HEK293T (cell line): ENCODE results near the gene INPP1.

Experiments used
- CTCF ChIA-PET: fragments of 350-600 bp; formaldehyde crosslinking; extraction: SDS; loops from one replicate; lab custom pipeline; 2021; ENCODE audit warnings: antibody characterized with exemption, inconsistent platforms; lab: Yijun Ruan, JAX
- POLR2A ChIA-PET: fragments of 350-600 bp; formaldehyde crosslinking; extraction: SDS; loops from one replicate; lab custom pipeline; 2020; ENCODE audit warnings: antibody characterized with exemption, inconsistent platforms; lab: Yijun Ruan, JAX
- DNase-seq: peaks from one replicate; pipeline ENCODE4 v3.0.0; 2012; ENCODE audit warnings: mixed read lengths; ENCODE audit errors: extremely low spot score
- ARNT ChIP-seq: fragments of 450-650 bp; IDR thresholded peaks from 2 replicates; pipeline ENCODE4 v1.6.1; 2017; ENCODE audit warnings: mild to moderate bottlenecking
- BHLHE40 ChIP-seq: fragments of 450-650 bp; IDR thresholded peaks from 2 replicates; pipeline ENCODE4 v1.6.1; 2016; ENCODE audit warnings: mild to moderate bottlenecking, moderate library complexity, borderline replicate concordance
- CTBP1 ChIP-seq: fragments of 450-650 bp; IDR thresholded peaks from 2 replicates; pipeline ENCODE4 v1.6.1; 2016; ENCODE audit warnings: borderline replicate concordance
- ELF4 ChIP-seq: fragments of 450-650 bp; IDR thresholded peaks from 2 replicates; pipeline ENCODE4 v1.6.1; 2017; ENCODE audit warnings: antibody characterized with exemption
- FOXA1 ChIP-seq: fragments of 450-650 bp; IDR thresholded peaks from 2 replicates; pipeline ENCODE4 v1.6.1; 2016; ENCODE audit warnings: mild to moderate bottlenecking
- FOXK2 ChIP-seq: fragments of 450-650 bp; IDR thresholded peaks from 2 replicates; pipeline ENCODE4 v1.6.1; 2016; ENCODE audit warnings: mild to moderate bottlenecking
- FOXM1 ChIP-seq: fragments of 450-650 bp; IDR thresholded peaks from 2 replicates; pipeline ENCODE4 v1.6.1; 2017; ENCODE audit warnings: mild to moderate bottlenecking, borderline replicate concordance
- HDGF ChIP-seq: fragments of 450-650 bp; IDR thresholded peaks from 2 replicates; pipeline ENCODE4 v1.6.1; 2017; ENCODE audit warnings: antibody characterized with exemption, borderline replicate concordance
- L3MBTL2 ChIP-seq: fragments of 450-650 bp; conservative IDR thresholded peaks from 2 replicates; pipeline ENCODE4 v1.6.1; 2016; ENCODE audit warnings: mild to moderate bottlenecking
- LEF1 ChIP-seq: fragments of 450-650 bp; IDR thresholded peaks from 2 replicates; pipeline ENCODE4 v1.6.1; 2017; ENCODE audit warnings: mild to moderate bottlenecking, borderline replicate concordance
- NFRKB ChIP-seq: fragments of 450-650 bp; IDR thresholded peaks from 2 replicates; pipeline ENCODE4 v1.6.1; 2016; ENCODE audit warnings: mild to moderate bottlenecking, moderate library complexity
- PKNOX1 ChIP-seq: fragments of 450-650 bp; IDR thresholded peaks from 2 replicates; pipeline ENCODE4 v1.6.1; 2016
- SP1 ChIP-seq: fragments of 450-650 bp; IDR thresholded peaks from 2 replicates; pipeline ENCODE4 v1.6.1; 2017
- SUZ12 ChIP-seq: fragments of 450-650 bp; IDR thresholded peaks from 2 replicates; pipeline ENCODE4 v1.6.1; 2016; ENCODE audit warnings: mild to moderate bottlenecking
- TARDBP ChIP-seq: fragments of 450-650 bp; IDR thresholded peaks from 2 replicates; pipeline ENCODE4 v1.6.1; 2016
- ZNF384 ChIP-seq: fragments of 450-650 bp; IDR thresholded peaks from 2 replicates; pipeline ENCODE4 v1.6.1; 2016

Gene INPP1

DNA sequence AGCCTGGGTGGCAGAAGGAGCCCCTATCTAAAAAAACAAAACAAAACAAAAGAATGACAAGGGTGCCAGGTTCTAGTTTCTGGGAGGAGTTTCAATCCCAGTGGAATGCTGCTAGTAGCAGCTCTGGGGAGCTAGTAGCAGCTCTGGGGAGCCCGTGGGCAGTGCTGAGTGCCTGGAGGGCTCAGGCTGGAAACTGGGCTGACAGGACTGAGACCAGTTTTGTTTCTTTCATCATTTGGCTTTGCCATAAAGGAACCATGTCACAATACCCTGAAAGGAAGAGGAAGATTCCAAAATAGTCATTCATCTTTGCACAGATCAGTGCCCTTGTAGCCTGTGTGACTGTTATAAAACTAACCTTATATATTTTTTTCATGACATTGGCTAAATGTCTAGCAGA lies 75.3 kb downstream of the INPP1 start:
- ChIA-PET CTCF (interaction anchor here (0.6 kb wide), 1 partner anchor 31 kb away, joined by 3 read pairs; no protein-coding TSS in a partner anchor), POLR2A (no interaction called here)
- TF ChIP-seq NFRKB (no peak), SUZ12 (no peak), FOXM1 (no peak), HDGF (no peak), L3MBTL2 (no peak), ZNF384 (no peak), LEF1 (no peak), FOXK2 (no peak), ARNT (no peak), TARDBP (no peak), SP1 (no peak), ELF4 (no peak), BHLHE40 (no peak), CTBP1 (no peak), PKNOX1 (no peak), FOXA1 (no peak)
- no peak for DNase-seq

DNA sequence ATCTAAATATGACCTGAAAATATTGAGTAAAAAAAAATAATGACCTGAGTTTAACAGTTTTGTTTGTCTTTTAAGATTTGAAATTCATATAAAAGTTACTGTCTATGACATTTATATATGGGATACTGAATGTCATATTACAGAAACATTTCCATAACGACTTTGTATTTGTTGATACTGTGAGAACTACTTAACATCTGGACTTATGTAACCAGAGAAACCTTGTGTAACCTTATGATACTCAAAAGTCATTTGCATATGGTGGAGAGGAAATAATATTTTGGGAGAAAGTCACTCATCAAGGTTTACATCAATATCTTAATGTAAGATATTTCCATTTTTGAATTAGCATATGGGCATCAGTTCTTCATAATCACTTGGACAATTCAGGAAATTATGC lies 77.4 kb downstream of the INPP1 start:
- ChIA-PET CTCF (no interaction called here), POLR2A (no interaction called here)
- no peak for DNase-seq

More for the DNA sequence above, 77.4 kb downstream of the INPP1 start:
- no peak for TF ChIP-seq CTBP1
- no peak for TF ChIP-seq FOXA1
- no peak for TF ChIP-seq HDGF
- no peak for TF ChIP-seq PKNOX1
- no peak for TF ChIP-seq ELF4
- TF ChIP-seq BHLHE40: no peak
- no peak for TF ChIP-seq ARNT
- no peak for TF ChIP-seq FOXK2
- TF ChIP-seq FOXM1: no peak
- no peak for TF ChIP-seq NFRKB
